WERI-Rb-1 (cell line): ENCODE results near the gene PFN4.
"Not testable (repeated sequence)": the region's sequence is repeated elsewhere in the genome, so short reads cannot be mapped to it uniquely, and the experiment has no call there.

Experiments used
- DNase-seq: peaks from one replicate; pipeline ENCODE4 v3.0.0-alpha.2; 2020
- H3K27ac ChIP-seq: fragments of 250-450 bp; sonication (Bioruptor Pico); 2 replicates; pipeline ENCODE4 v1.5.1; 2020; ENCODE audit warnings: mild to moderate bottlenecking, moderate library complexity
- H3K27me3 ChIP-seq: fragments of 250-450 bp; sonication (Bioruptor Pico); 2 replicates; pipeline ENCODE4 v1.5.1; 2021; ENCODE audit warnings: mild to moderate bottlenecking, low read depth, moderate library complexity; ENCODE audit not compliant: insufficient read depth, severe bottlenecking
- H3K36me3 ChIP-seq: fragments of 250-450 bp; sonication (Bioruptor Pico); 2 replicates; pipeline ENCODE4 v1.5.1; 2020; ENCODE audit warnings: mild to moderate bottlenecking, moderate library complexity
- H3K4me3 ChIP-seq: 2 replicates; pipeline ENCODE4 v1.5.1; 2011; ENCODE audit warnings: low read depth, mild to moderate bottlenecking, control low read depth, low read length
- H3K9me3 ChIP-seq: fragments of 250-450 bp; sonication (Bioruptor Pico); 2 replicates; pipeline ENCODE4 v1.5.1; 2021; ENCODE audit warnings: mild to moderate bottlenecking, moderate library complexity; ENCODE audit not compliant: severe bottlenecking
- CTCF ChIP-seq: IDR thresholded peaks from 2 replicates; pipeline ENCODE4 v1.5.1; 2011; ENCODE audit warnings: low read depth, mild to moderate bottlenecking, control low read depth, inconsistent platforms, low read length

The PFN4 gene

GRCh38 chr2:24104906-24105305, 18.2 kb downstream of the PFN4 start:
- Histone ChIP-seq H3K27ac (no peak overlapping the region), H3K9me3 (peaks cover 4% of the 10 kb centered on the region), H3K27me3 (no peaks in the 10 kb centered on the region), H3K36me3 (no peaks in the 10 kb centered on the region), H3K4me3 (no peak overlapping the region)
- no peak for DNase-seq
- TF ChIP-seq CTCF: no peak

- no peak for TF ChIP-seq CTCF
- DNase-seq: no peak
- no peak overlapping the region for H3K4me3 ChIP-seq
- H3K27ac ChIP-seq: no peak overlapping the region
- no peaks in the 10 kb centered on the region for H3K36me3 ChIP-seq
- H3K27me3 ChIP-seq: no peaks in the 10 kb centered on the region
- H3K9me3 ChIP-seq: peaks cover 2% of the 10 kb centered on the region
Observed at GRCh38 chr2:24104110-24104650, 19.0 kb downstream of the PFN4 start.

- H3K9me3 ChIP-seq: peaks cover 2% of the 10 kb centered on the region
- no peak for TF ChIP-seq CTCF
- no peak for DNase-seq
- H3K36me3 ChIP-seq: no peaks in the 10 kb centered on the region
- no peak overlapping the region for H3K27ac ChIP-seq
- H3K27me3 ChIP-seq: no peaks in the 10 kb centered on the region
- H3K4me3 ChIP-seq: no peak overlapping the region
Observed at GRCh38 chr2:24102677-24103076, 20.5 kb downstream of the PFN4 start.

- no peak for TF ChIP-seq CTCF
- no peaks in the 10 kb centered on the region for H3K27me3 ChIP-seq
- H3K4me3 ChIP-seq: no peak overlapping the region
- H3K27ac ChIP-seq: no peak overlapping the region
- peaks cover 2% of the 10 kb centered on the region for H3K9me3 ChIP-seq
- no peak for DNase-seq
- no peaks in the 10 kb centered on the region for H3K36me3 ChIP-seq
Observed at GRCh38 chr2:24101992-24102391, 21.1 kb downstream of the PFN4 start.

- not testable (repeated sequence) for H3K4me3 ChIP-seq, H3K9me3 ChIP-seq, H3K27ac ChIP-seq, DNase-seq, H3K36me3 ChIP-seq, H3K27me3 ChIP-seq
Observed at GRCh38 chr2:24100732-24101131, 22.4 kb downstream of the PFN4 start.

GRCh38 chr2:24095171-24095677, 27.9 kb downstream of the PFN4 start:
- H3K27me3 ChIP-seq, H3K36me3 ChIP-seq, H3K4me3 ChIP-seq, H3K9me3 ChIP-seq, DNase-seq, H3K27ac ChIP-seq: not testable (repeated sequence)

- H3K27ac ChIP-seq, H3K27me3 ChIP-seq, H3K4me3 ChIP-seq, DNase-seq, H3K9me3 ChIP-seq, H3K36me3 ChIP-seq: not testable (repeated sequence)
Observed at GRCh38 chr2:24093270-24093669, 29.9 kb downstream of the PFN4 start.
